Thymus (tissue), 14 donors: ENCODE data around the gene VCAM1. TPM values are rescaled to one million over a fixed set of nuclear protein-coding genes. Genes with fewer than 3 reads are reported as not detected.

ENCODE experiments used
- DNase-seq, 9 donors: peaks; one replicate each; pipeline ENCODE4 v3.0.0-alpha.2; 2013; ENCODE audit warnings: low spot score in 9 of 9, low read depth in 6 of 9, missing footprints in 1 of 9
- H3K27ac ChIP-seq, 2 donors: one replicate each; pipeline ENCODE4 v1.5.1; 2013; ENCODE audit warnings: control low read depth in 1 of 2, low read depth in 1 of 2, low read length in 1 of 2, mild to moderate bottlenecking in 1 of 2, moderate library complexity in 1 of 2
- H3K27me3 ChIP-seq, 2 donors: one replicate each; pipeline ENCODE4 v1.5.1; 2013; ENCODE audit warnings: low read length in 1 of 2; ENCODE audit not compliant: control insufficient read depth in 2 of 2, insufficient read depth in 1 of 2
- H3K36me3 ChIP-seq, 2 donors: one replicate each; pipeline ENCODE4 v1.5.1; 2013; ENCODE audit warnings: low read length in 1 of 2, mild to moderate bottlenecking in 1 of 2, moderate library complexity in 1 of 2; ENCODE audit not compliant: control insufficient read depth in 2 of 2, insufficient read depth in 2 of 2
- H3K4me1 ChIP-seq, 2 donors: one replicate each; pipeline ENCODE4 v1.5.1; 2013; ENCODE audit warnings: low read length in 2 of 2; ENCODE audit not compliant: control insufficient read depth in 2 of 2, insufficient read depth in 2 of 2
- H3K4me3 ChIP-seq, 2 donors: one replicate each; pipeline ENCODE4 v1.5.1; 2013; ENCODE audit warnings: low read length in 2 of 2, control low read depth in 1 of 2, mild to moderate bottlenecking in 1 of 2
- H3K9me3 ChIP-seq, 2 donors: one replicate each; pipeline ENCODE4 v1.5.1; 2013; ENCODE audit warnings: low read length in 1 of 2, mild to moderate bottlenecking in 1 of 2; ENCODE audit not compliant: control insufficient read depth in 2 of 2, insufficient read depth in 1 of 2
- WGBS: extraction: QIAGEN DNeasy Blood & Tissue Kit; methylation state at CpG from one replicate; pipeline ENCODE4 v1.1.7; 2013; 5-methylcytosine and 5-hydroxymethylcytosine counted together
- long read RNA-seq, 10 donors: transcript quantifications; one replicate each; lab custom pipeline, GENCODE V29; 2026
- polyA plus RNA-seq: library from polyadenylated mRNA; stranded (reverse); fragments of 200-250 nt; gene quantifications from one replicate; pipeline ENCODE4 v1.2.3, GENCODE V29; 2013
- total RNA-seq: library from RNA; stranded (reverse); fragments of 120-200 nt; gene quantifications from one replicate; pipeline ENCODE4 v1.2.4, GENCODE V29; 2013
- donor health status: healthy.

Gene VCAM1, protein sequence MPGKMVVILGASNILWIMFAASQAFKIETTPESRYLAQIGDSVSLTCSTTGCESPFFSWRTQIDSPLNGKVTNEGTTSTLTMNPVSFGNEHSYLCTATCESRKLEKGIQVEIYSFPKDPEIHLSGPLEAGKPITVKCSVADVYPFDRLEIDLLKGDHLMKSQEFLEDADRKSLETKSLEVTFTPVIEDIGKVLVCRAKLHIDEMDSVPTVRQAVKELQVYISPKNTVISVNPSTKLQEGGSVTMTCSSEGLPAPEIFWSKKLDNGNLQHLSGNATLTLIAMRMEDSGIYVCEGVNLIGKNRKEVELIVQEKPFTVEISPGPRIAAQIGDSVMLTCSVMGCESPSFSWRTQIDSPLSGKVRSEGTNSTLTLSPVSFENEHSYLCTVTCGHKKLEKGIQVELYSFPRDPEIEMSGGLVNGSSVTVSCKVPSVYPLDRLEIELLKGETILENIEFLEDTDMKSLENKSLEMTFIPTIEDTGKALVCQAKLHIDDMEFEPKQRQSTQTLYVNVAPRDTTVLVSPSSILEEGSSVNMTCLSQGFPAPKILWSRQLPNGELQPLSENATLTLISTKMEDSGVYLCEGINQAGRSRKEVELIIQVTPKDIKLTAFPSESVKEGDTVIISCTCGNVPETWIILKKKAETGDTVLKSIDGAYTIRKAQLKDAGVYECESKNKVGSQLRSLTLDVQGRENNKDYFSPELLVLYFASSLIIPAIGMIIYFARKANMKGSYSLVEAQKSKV
- 63.3 TPM for total RNA-seq
- polyA plus RNA-seq: 22.8 TPM
- long read RNA-seq, donor 1, partial matches to known transcripts: 0 of 4 reads
- long read RNA-seq, donor 1, other reads (novel, unspliced or antisense): 0 of 4 reads
- long read RNA-seq, donor 2, transcript VCAM1-205 (1 exons, 3,865 nt): minor isoform, 7 of 33 reads
- long read RNA-seq, donor 2, transcript VCAM1-201 (9 exons, 3,083 nt): major isoform, 18 of 33 reads
- long read RNA-seq, donor 2, partial matches to known transcripts: 7 of 33 reads
- long read RNA-seq, donor 2, other reads (novel, unspliced or antisense): 0 of 33 reads
- long read RNA-seq, donor 3, transcript VCAM1-205 (1 exons, 3,865 nt): minor isoform, 8 of 23 reads
- long read RNA-seq, donor 3, transcript VCAM1-201 (9 exons, 3,083 nt): major isoform, 15 of 23 reads
- long read RNA-seq, donor 3, partial matches to known transcripts: 0 of 23 reads
- long read RNA-seq, donor 3, other reads (novel, unspliced or antisense): 0 of 23 reads
- long read RNA-seq, donor 4, transcript VCAM1-205 (1 exons, 3,865 nt): minor isoform, 5 of 16 reads
- long read RNA-seq, donor 4, transcript VCAM1-201 (9 exons, 3,083 nt): major isoform, 10 of 16 reads
- long read RNA-seq, donor 4, partial matches to known transcripts: 0 of 16 reads
- long read RNA-seq, donor 4, other reads (novel, unspliced or antisense): 0 of 16 reads
- long read RNA-seq, donor 5, transcript VCAM1-205 (1 exons, 3,865 nt): minor isoform, 7 of 20 reads
- long read RNA-seq, donor 5, transcript VCAM1-201 (9 exons, 3,083 nt): major isoform, 13 of 20 reads
- long read RNA-seq, donor 5, partial matches to known transcripts: 0 of 20 reads
- long read RNA-seq, donor 5, other reads (novel, unspliced or antisense): 0 of 20 reads
- long read RNA-seq, donor 6, transcript VCAM1-201 (9 exons, 3,083 nt): major isoform, 13 of 18 reads
- long read RNA-seq, donor 6, partial matches to known transcripts: 0 of 18 reads
- long read RNA-seq, donor 6, other reads (novel, unspliced or antisense): 0 of 18 reads
- long read RNA-seq, donor 7, transcript VCAM1-205 (1 exons, 3,865 nt): minor isoform, 5 of 19 reads
- long read RNA-seq, donor 7, transcript VCAM1-201 (9 exons, 3,083 nt): major isoform, 14 of 19 reads
- long read RNA-seq, donor 7, partial matches to known transcripts: 0 of 19 reads
- long read RNA-seq, donor 7, other reads (novel, unspliced or antisense): 0 of 19 reads
- long read RNA-seq, donor 8, transcript VCAM1-201 (9 exons, 3,083 nt): major isoform, 6 of 6 reads
- long read RNA-seq, donor 8, partial matches to known transcripts: 0 of 6 reads
- long read RNA-seq, donor 8, other reads (novel, unspliced or antisense): 0 of 6 reads
- long read RNA-seq, donor 9, transcript VCAM1-201 (9 exons, 3,083 nt): major isoform, 12 of 16 reads
- long read RNA-seq, donor 9, partial matches to known transcripts: 0 of 16 reads
- long read RNA-seq, donor 9, other reads (novel, unspliced or antisense): 0 of 16 reads
- long read RNA-seq, donor 10, transcript VCAM1-201 (9 exons, 3,083 nt): major isoform, 8 of 11 reads
- long read RNA-seq, donor 10, partial matches to known transcripts: 0 of 11 reads
- long read RNA-seq, donor 10, other reads (novel, unspliced or antisense): 0 of 11 reads

DNA sequence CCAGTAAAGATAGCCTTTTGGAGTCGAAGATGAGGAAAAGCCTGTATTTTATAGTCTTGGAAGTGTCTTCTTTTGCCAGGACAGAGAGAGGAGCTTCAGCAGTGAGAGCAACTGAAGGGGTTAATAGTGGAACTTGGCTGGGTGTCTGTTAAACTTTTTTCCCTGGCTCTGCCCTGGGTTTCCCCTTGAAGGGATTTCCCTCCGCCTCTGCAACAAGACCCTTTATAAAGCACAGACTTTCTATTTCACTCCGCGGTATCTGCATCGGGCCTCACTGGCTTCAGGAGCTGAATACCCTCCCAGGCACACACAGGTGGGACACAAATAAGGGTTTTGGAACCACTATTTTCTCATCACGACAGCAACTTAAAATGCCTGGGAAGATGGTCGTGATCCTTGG, at the start of gene VCAM1:
Gene VCAM1, plus strand, starts transcription at position 253 of the 400 bp plus-strand sequence. Its CDS starts 119 bp downstream, at position 372.
- 82% methylated on average over 7 of the region's 7 CpGs for WGBS
- peak in 5 of 9 donors; percentile 4 to 33 (median 12) for DNase-seq
- H3K27ac ChIP-seq: peak within 1 kb of the TSS; percentile 27 to 48
- H3K9me3 ChIP-seq: no peaks in the 10 kb centered on the region
- H3K36me3 ChIP-seq: no peaks in the 10 kb centered on the region
- no peaks in the 10 kb centered on the region for H3K4me1 ChIP-seq
- H3K27me3 ChIP-seq: no peaks in the 10 kb centered on the region
- peak within 1 kb of the TSS in 1 of 2 donors; percentile 21 for H3K4me3 ChIP-seq

DNA sequence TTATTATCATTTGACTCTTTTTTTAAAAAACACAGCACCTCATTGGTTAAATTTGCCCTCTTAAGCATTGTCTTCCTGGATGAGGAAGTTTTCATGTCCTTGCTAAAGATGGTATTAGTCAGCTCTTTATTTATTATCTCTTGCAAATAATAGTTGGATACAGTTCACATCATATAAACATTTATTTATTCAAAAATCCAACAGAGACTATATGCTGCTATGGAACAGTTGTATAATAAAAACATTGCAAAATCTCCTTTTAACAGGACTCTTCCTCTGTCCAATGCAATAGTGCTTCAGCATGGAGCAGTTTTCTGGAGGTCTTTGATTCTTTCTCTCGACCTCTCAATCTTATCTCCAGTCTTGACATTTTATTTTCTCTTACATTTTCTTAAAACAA, 49.5 kb upstream of the VCAM1 start:
- Histone ChIP-seq H3K27ac (no peak overlapping the region), H3K27me3 (no peaks in the 10 kb centered on the region), H3K4me3 (no peak overlapping the region), H3K4me1 (no peaks in the 10 kb centered on the region), H3K9me3 (no peaks in the 10 kb centered on the region), H3K36me3 (no peaks in the 10 kb centered on the region)
- DNase-seq: no peak
- WGBS: 95% methylated on average over 1 of the region's 1 CpG

DNA sequence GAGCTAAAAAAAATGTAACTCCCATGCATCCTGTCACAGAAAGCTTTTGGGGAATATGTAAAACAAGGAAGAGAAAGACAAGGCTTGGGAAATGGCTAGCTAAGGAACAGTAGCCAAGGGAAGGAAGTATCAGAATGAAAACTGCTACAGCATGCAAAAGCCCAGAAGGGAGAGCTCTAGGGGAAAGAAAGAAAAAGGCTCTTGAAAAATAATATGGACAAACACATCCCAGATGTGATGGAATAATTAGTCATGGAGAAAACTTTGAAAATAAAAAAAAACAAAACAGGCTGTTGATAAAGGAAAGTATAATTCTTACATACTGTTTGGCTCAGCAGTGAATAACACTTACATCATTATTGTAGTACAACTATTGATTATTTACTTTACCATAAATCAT, 47.9 kb upstream of the VCAM1 start:
- no peak overlapping the region for H3K27ac ChIP-seq
- no peaks in the 10 kb centered on the region for H3K36me3 ChIP-seq
- no peaks in the 10 kb centered on the region for H3K27me3 ChIP-seq
- DNase-seq: no peak
- H3K4me3 ChIP-seq: no peak overlapping the region
- H3K4me1 ChIP-seq: no peaks in the 10 kb centered on the region
- H3K9me3 ChIP-seq: no peaks in the 10 kb centered on the region

DNA sequence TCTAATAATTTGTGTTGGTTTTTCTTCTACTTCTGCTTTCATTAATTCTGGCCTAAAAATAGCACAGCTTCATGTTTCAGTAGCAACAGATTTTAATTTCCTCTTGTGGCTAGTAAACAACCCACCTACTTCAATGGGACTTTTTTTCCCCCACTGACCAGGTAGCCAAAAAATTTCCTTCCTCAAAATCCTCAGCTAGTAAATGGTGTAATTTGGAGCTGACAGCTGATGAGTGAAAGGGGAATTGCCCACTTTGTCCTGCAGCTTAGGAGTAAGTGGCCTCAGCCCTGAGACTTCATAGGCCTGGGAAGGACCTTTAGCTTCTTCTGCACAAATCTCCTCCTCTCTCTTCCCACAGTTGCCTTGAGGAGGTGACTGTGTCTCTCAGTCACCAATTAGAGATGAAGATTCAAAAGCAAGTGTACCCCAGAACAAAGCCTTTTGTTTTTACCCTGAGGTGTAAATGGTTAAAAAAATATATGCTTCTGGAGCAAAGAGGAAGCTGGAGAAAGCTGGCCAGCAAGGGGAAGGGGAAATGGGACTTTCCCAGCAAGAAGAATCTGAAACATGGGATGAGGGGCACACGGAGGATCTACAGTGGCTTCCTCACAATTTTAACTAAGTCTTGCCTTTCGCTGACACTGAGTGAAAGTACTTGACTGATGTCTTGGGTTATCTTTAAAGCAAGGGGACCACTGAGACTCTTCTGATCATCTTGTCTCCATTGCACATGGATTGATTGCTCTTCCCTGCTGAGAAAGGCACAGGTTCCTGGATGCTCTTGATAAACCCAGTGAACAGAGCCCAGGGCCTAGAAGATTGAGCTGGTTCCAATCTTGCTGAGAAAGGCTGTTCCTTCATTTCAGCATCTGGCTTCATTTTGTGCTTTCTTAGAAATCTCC, 35.8 kb upstream of the VCAM1 start:
- no peaks in the 10 kb centered on the region for H3K4me1 ChIP-seq
- no peaks in the 10 kb centered on the region for H3K27me3 ChIP-seq
- H3K27ac ChIP-seq: no peak overlapping the region
- no peak overlapping the region for H3K4me3 ChIP-seq
- peak in 1 of 9 donors; percentile 10 for DNase-seq
- no peaks in the 10 kb centered on the region for H3K9me3 ChIP-seq
- no peaks in the 10 kb centered on the region for H3K36me3 ChIP-seq
- 65% methylated on average over 2 of the region's 2 CpGs for WGBS

DNA sequence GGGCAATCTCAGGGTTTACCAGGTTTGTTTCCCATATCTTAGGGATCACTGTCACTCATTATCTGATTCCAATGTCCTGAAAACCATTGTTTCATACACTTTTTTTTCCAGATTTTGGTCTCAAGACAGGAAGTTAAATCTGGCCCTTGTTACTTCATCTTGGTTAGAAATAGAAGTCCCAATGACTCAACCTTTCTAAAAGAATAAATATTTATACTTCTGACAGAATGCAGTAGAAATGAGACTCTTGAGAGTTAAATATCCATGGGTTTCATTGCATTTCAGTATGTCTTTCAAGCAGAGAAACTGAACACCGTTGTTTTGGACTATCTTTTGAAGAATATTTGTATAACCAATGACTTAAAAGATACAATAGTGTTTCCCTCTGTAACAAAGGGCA, 19.8 kb upstream of the VCAM1 start:
- Histone ChIP-seq H3K4me3 (no peak overlapping the region), H3K27ac (no peak overlapping the region), H3K4me1 (no peaks in the 10 kb centered on the region), H3K27me3 (no peaks in the 10 kb centered on the region), H3K36me3 (no peaks in the 10 kb centered on the region), H3K9me3 (no peaks in the 10 kb centered on the region)
- WGBS: 91% methylated on average over 1 of the region's 1 CpG
- no peak for DNase-seq

DNA sequence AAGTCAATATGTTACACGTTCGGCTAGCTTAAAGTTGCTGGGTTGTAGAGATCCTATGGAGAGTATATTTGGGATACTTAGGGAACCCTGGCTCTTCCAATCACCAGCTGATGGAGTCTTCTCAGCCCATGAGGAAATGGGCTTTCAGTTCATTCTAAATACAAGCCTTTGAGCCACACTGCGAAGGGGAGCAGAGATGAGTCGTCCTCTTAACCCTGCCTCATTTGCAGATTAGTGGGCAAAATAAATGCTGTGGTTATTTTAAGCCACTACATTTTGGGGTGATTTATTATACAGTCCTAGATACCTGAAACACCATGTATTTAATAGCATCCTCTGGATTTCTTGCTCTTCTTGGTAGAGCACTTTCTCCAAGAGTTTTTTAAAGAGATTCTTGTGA, 19.0 kb upstream of the VCAM1 start:
- no peaks in the 10 kb centered on the region for H3K4me1 ChIP-seq
- H3K27ac ChIP-seq: no peak overlapping the region
- no peaks in the 10 kb centered on the region for H3K9me3 ChIP-seq
- H3K27me3 ChIP-seq: no peaks in the 10 kb centered on the region
- DNase-seq: no peak
- H3K36me3 ChIP-seq: no peaks in the 10 kb centered on the region
- 97% methylated on average over 4 of the region's 4 CpGs for WGBS
- no peak overlapping the region for H3K4me3 ChIP-seq

DNA sequence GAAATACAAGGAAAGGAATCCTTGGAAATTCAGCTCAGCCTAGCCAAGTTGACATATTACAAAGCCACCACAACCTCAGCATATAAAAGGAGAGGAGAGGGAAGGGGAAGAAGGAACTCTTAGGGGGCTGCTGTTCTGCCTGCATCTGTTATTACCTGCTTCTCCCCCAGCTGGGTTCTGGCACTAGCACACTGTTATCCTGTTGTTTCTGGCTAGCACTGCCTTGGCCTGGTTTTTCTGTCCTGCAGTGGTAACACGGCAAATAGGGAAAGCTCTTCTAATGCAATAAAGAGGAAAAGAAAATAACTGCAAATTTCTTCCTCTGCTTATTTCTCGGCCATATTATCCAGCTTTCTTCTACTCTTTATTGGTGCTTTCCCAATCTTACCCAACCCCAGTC, 16.5 kb upstream of the VCAM1 start:
- H3K36me3 ChIP-seq: no peaks in the 10 kb centered on the region
- DNase-seq: no peak

More for the DNA sequence above, 16.5 kb upstream of the VCAM1 start:
- no peak overlapping the region for H3K27ac ChIP-seq
- H3K4me1 ChIP-seq: no peaks in the 10 kb centered on the region
- H3K4me3 ChIP-seq: no peak overlapping the region
- no peaks in the 10 kb centered on the region for H3K27me3 ChIP-seq
- WGBS: 96% methylated on average over 2 of the region's 2 CpGs
- no peaks in the 10 kb centered on the region for H3K9me3 ChIP-seq
